ENCODE data around the gene FHDC1.

The FHDC1 gene

GRCh38 chr4:153026591-153027346 is 90.6 kb downstream of the FHDC1 start:
- no peak for DNase-seq
- 100% methylated on average over 2 of the region's 10 CpGs for WGBS (ENCODE audit: extremely low coverage, insufficient coverage, low lambda C conversion rate)
- Histone ChIP-seq H3K79me1 (ENCODE audit: low read length) (no peaks in the 10 kb centered on the region), H3K27me3 (ENCODE audit: insufficient read depth, low read length, poor library complexity) (no peaks in the 10 kb centered on the region), H4K8ac (ENCODE audit: low read depth, low read length) (no peak overlapping the region), H2BK5ac (ENCODE audit: low read length) (no peak overlapping the region), H3K79me2 (ENCODE audit: control insufficient read depth, insufficient read depth, low read length) (no peaks in the 10 kb centered on the region), H3K4me1 (ENCODE audit: control insufficient read depth, low read depth, low read length) (no peaks in the 10 kb centered on the region), H3K27ac (ENCODE audit: low read depth, low read length) (no peak overlapping the region), H2BK120ac (ENCODE audit: low read depth, low read length) (no peak overlapping the region), H3K4me2 (ENCODE audit: low read length) (no peak overlapping the region), H4K5ac (ENCODE audit: low read length) (no peak overlapping the region), H2AK5ac (ENCODE audit: low read length) (no peak overlapping the region), H3K18ac (ENCODE audit: low read length) (no peak overlapping the region), H3K23ac (ENCODE audit: low read length) (no peak overlapping the region), H3K9ac (ENCODE audit: low read length) (no peak overlapping the region), H2BK15ac (replicated peaks; ENCODE audit: low read depth) (no peak overlapping the region), H3K4me3 (ENCODE audit: low read length) (no peak overlapping the region), H3K56ac (ENCODE audit: low read length) (no peak overlapping the region), H3K36me3 (ENCODE audit: control insufficient read depth, insufficient read depth, low read length) (no peaks in the 10 kb centered on the region), H3K4ac (ENCODE audit: low read depth, low read length) (no peak overlapping the region)

- Histone ChIP-seq H3K9ac (ENCODE audit: low read length) (no peak overlapping the region), H4K5ac (ENCODE audit: low read length) (no peak overlapping the region), H2AK5ac (ENCODE audit: low read length) (no peak overlapping the region), H2BK120ac (ENCODE audit: low read depth, low read length) (no peak overlapping the region), H4K8ac (ENCODE audit: low read depth, low read length) (no peak overlapping the region), H3K79me2 (ENCODE audit: control insufficient read depth, insufficient read depth, low read length) (no peaks in the 10 kb centered on the region), H3K23ac (ENCODE audit: low read length) (no peak overlapping the region), H3K27me3 (ENCODE audit: insufficient read depth, low read length, poor library complexity) (no peaks in the 10 kb centered on the region), H3K4me2 (ENCODE audit: low read length) (no peak overlapping the region), H3K56ac (ENCODE audit: low read length) (no peak overlapping the region), H3K4me1 (ENCODE audit: control insufficient read depth, low read depth, low read length) (no peaks in the 10 kb centered on the region), H3K4me3 (ENCODE audit: low read length) (no peak overlapping the region), H3K36me3 (ENCODE audit: control insufficient read depth, insufficient read depth, low read length) (no peaks in the 10 kb centered on the region), H3K27ac (ENCODE audit: low read depth, low read length) (no peak overlapping the region), H2BK5ac (ENCODE audit: low read length) (no peak overlapping the region), H2BK15ac (replicated peaks; ENCODE audit: low read depth) (no peak overlapping the region), H3K4ac (ENCODE audit: low read depth, low read length) (no peak overlapping the region), H3K79me1 (ENCODE audit: low read length) (no peaks in the 10 kb centered on the region), H3K18ac (ENCODE audit: low read length) (no peak overlapping the region)
- no CpG with 5 or more reads among the region's 3 CpGs for WGBS (ENCODE audit: extremely low coverage, insufficient coverage, low lambda C conversion rate)
- no peak for DNase-seq
Observed at GRCh38 chr4:153027866-153028265, 91.7 kb downstream of the FHDC1 start.

DNA sequence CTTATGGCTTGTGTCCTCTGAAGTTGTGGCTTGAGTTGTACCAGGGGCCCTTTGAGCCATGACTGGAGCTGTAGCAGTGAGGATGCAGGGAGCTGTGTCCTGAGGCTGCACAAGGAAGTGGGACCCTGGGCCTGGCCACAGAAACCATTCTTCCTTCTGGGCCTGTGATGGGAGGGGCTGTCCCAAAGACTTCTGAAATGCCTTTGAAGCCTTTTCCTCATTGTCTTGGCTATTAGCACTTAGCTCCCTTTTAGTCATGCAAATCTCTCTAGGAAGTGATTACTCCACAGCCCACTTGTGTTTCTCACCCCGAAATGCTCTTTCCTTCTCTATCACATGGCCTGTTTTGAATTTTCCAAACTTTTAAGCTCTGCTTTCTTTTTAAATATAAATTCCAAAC is 92.4 kb downstream of the FHDC1 start:
- no peaks in the 10 kb centered on the region for H3K27me3 ChIP-seq (ENCODE audit: insufficient read depth, low read length, poor library complexity)
- no peak overlapping the region for H2BK15ac ChIP-seq (replicated peaks; ENCODE audit: low read depth)
- no peak overlapping the region for H3K4ac ChIP-seq (ENCODE audit: low read depth, low read length)
- H4K5ac ChIP-seq (ENCODE audit: low read length), result no peak overlapping the region
- H3K23ac ChIP-seq (ENCODE audit: low read length), result no peak overlapping the region
- no peak overlapping the region for H3K9ac ChIP-seq (ENCODE audit: low read length)
- H3K27ac ChIP-seq (ENCODE audit: low read depth, low read length), result no peak overlapping the region
- H3K4me2 ChIP-seq (ENCODE audit: low read length), result no peak overlapping the region
- H3K4me1 ChIP-seq (ENCODE audit: control insufficient read depth, low read depth, low read length), result no peaks in the 10 kb centered on the region
- no peak overlapping the region for H2BK120ac ChIP-seq (ENCODE audit: low read depth, low read length)
- no peak overlapping the region for H2BK5ac ChIP-seq (ENCODE audit: low read length)
- no peaks in the 10 kb centered on the region for H3K79me1 ChIP-seq (ENCODE audit: low read length)
- no peak overlapping the region for H4K8ac ChIP-seq (ENCODE audit: low read depth, low read length)
- DNase-seq, result peak; percentile 11
- no CpG with 5 or more reads among the region's 1 CpG for WGBS (ENCODE audit: extremely low coverage, insufficient coverage, low lambda C conversion rate)
- H3K4me3 ChIP-seq (ENCODE audit: low read length), result no peak overlapping the region
- no peak overlapping the region for H2AK5ac ChIP-seq (ENCODE audit: low read length)
- no peaks in the 10 kb centered on the region for H3K79me2 ChIP-seq (ENCODE audit: control insufficient read depth, insufficient read depth, low read length)
- H3K18ac ChIP-seq (ENCODE audit: low read length), result no peak overlapping the region
- H3K56ac ChIP-seq (ENCODE audit: low read length), result no peak overlapping the region
- no peaks in the 10 kb centered on the region for H3K36me3 ChIP-seq (ENCODE audit: control insufficient read depth, insufficient read depth, low read length)
